Osteocyte (in vitro differentiated cells): ENCODE results near the gene ZFHX2. TPM values are rescaled to one million over a fixed set of nuclear protein-coding genes. Genes with fewer than 3 reads are reported as not detected.
"Not testable (repeated sequence)": the region's sequence is repeated elsewhere in the genome, so short reads cannot be mapped to it uniquely, and the experiment has no call there.

Experiments used
- DNase-seq: peaks from one replicate; pipeline ENCODE4 v3.0.0; 2021; ENCODE audit warnings: mixed read lengths; ENCODE audit not compliant: unreplicated experiment; ENCODE audit errors: extremely low spot score
- H3K27ac Mint-ChIP-seq: one replicate; pipeline ENCODE4 v1.8.0; 2021; ENCODE audit warnings: mild to moderate bottlenecking, mixed read lengths; ENCODE audit not compliant: unreplicated experiment
- H3K27me3 Mint-ChIP-seq: one replicate; pipeline ENCODE4 v1.8.0; 2021; ENCODE audit warnings: mixed read lengths; ENCODE audit not compliant: unreplicated experiment
- H3K36me3 Mint-ChIP-seq: one replicate; pipeline ENCODE4 v1.8.0; 2021; ENCODE audit warnings: mixed read lengths; ENCODE audit not compliant: unreplicated experiment
- H3K4me1 Mint-ChIP-seq: one replicate; pipeline ENCODE4 v1.8.0; 2021; ENCODE audit warnings: mixed read lengths; ENCODE audit not compliant: unreplicated experiment
- H3K4me3 Mint-ChIP-seq: one replicate; pipeline ENCODE4 v1.8.0; 2021; ENCODE audit warnings: mild to moderate bottlenecking, moderate library complexity, mixed read lengths; ENCODE audit not compliant: unreplicated experiment
- H3K9me3 Mint-ChIP-seq: one replicate; pipeline ENCODE4 v1.8.0; 2021; ENCODE audit warnings: mixed read lengths; ENCODE audit not compliant: unreplicated experiment
- CTCF ChIP-seq: fragments of 200-600 bp; sonication (generic); IDR thresholded peaks from 2 replicates; pipeline ENCODE4 v1.5.0; 2021; ENCODE audit warnings: antibody characterized with exemption, mild to moderate bottlenecking, moderate library complexity
- long read RNA-seq: library from polyadenylated mRNA; unstranded; transcript quantifications from one replicate; pipeline ENCODE4 v2.0.0, GENCODE V29; 2021
- total RNA-seq: library from RNA; stranded (reverse); gene quantifications from 2 replicates; pipeline ENCODE4 v1.2.1, GENCODE V29; 2021

ZFHX2 gene
- total RNA-seq = 3.8 and 5.7 TPM in 2 replicates
- long read RNA-seq, partial matches to known transcripts = 0 of 1 reads
- long read RNA-seq, other reads (novel, unspliced or antisense) = 1 of 1 reads

GRCh38 chr14:23551266-23552028 lies at the start of gene ZFHX2:
Gene ZFHX2, minus strand, starts transcription at chr14:23551765. Its CDS starts 16,440 bp downstream, at chr14:23535325.
- Mint-ChIP-seq H3K27me3 (no peaks in the 10 kb centered on the region), H3K4me1 (peaks cover 11% of the 10 kb centered on the region), H3K27ac (peak within 1 kb of the TSS; percentile 74), H3K4me3 (no peak within 1 kb of the TSS), H3K9me3 (no peaks in the 10 kb centered on the region), H3K36me3 (no peaks in the 10 kb centered on the region)
- DNase-seq = peak; percentile 91
- TF ChIP-seq CTCF = no peak

GRCh38 chr14:23600806-23601205 lies 49.2 kb upstream of the ZFHX2 start:
- Mint-ChIP-seq H3K4me1 (no peaks in the 10 kb centered on the region), H3K36me3 (no peaks in the 10 kb centered on the region), H3K27ac (no peak overlapping the region), H3K27me3 (peaks cover 7% of the 10 kb centered on the region), H3K9me3 (no peaks in the 10 kb centered on the region), H3K4me3 (no peak overlapping the region)
- TF ChIP-seq CTCF = no peak
- no peak for DNase-seq

GRCh38 chr14:23600322-23600707 lies 48.8 kb upstream of the ZFHX2 start:
- peak; percentile 32 for DNase-seq
- H3K4me1 Mint-ChIP-seq = no peaks in the 10 kb centered on the region
- no peak overlapping the region for H3K4me3 Mint-ChIP-seq
- H3K36me3 Mint-ChIP-seq = no peaks in the 10 kb centered on the region
- H3K9me3 Mint-ChIP-seq = no peaks in the 10 kb centered on the region
- TF ChIP-seq CTCF = no peak
- H3K27ac Mint-ChIP-seq = no peak overlapping the region
- peaks cover 7% of the 10 kb centered on the region for H3K27me3 Mint-ChIP-seq

- H3K4me3 Mint-ChIP-seq = not testable (repeated sequence)
Measured at GRCh38 chr14:23594191-23594590, 42.6 kb upstream of the ZFHX2 start.

GRCh38 chr14:23590198-23590597 lies 38.6 kb upstream of the ZFHX2 start:
- peaks cover 2% of the 10 kb centered on the region for H3K4me1 Mint-ChIP-seq
- no peak overlapping the region for H3K27ac Mint-ChIP-seq
- H3K4me3 Mint-ChIP-seq = no peak overlapping the region
- TF ChIP-seq CTCF = no peak
- H3K36me3 Mint-ChIP-seq = no peaks in the 10 kb centered on the region
- no peak for DNase-seq
- no peaks in the 10 kb centered on the region for H3K9me3 Mint-ChIP-seq
- peaks cover 33% of the 10 kb centered on the region for H3K27me3 Mint-ChIP-seq

More at GRCh38 chr14:23594191-23594590, 42.6 kb upstream of the ZFHX2 start:
- not testable (repeated sequence) for H3K36me3 Mint-ChIP-seq, H3K4me1 Mint-ChIP-seq, H3K27ac Mint-ChIP-seq, DNase-seq, H3K9me3 Mint-ChIP-seq
- peaks cover 27% of the 10 kb centered on the region for H3K27me3 Mint-ChIP-seq
